KMS-11 (cell line): ENCODE data around the gene C1orf116.

Experiments
- H2AFZ ChIP-seq: fragments of 200-600 bp; sonication (generic); 2 replicates; pipeline ENCODE4 v1.6.1; 2016; ENCODE audit warnings: antibody characterized with exemption, mixed run types, low read depth
- H3K27ac ChIP-seq: fragments of 200-600 bp; sonication (generic); 2 replicates; pipeline ENCODE4 v1.6.1; 2016; ENCODE audit warnings: mild to moderate bottlenecking, mixed run types
- H3K27me3 ChIP-seq: fragments of 200-600 bp; sonication (generic); 2 replicates; pipeline ENCODE4 v1.6.1; 2017; ENCODE audit warnings: mild to moderate bottlenecking, low read depth, mixed run types, moderate library complexity; ENCODE audit not compliant: insufficient read depth
- H3K36me3 ChIP-seq: fragments of 200-600 bp; sonication (generic); 2 replicates; pipeline ENCODE4 v1.6.1; 2017; ENCODE audit warnings: mild to moderate bottlenecking, mixed run types; ENCODE audit not compliant: insufficient read depth
- H3K4me1 ChIP-seq: fragments of 200-600 bp; sonication (generic); 2 replicates; pipeline ENCODE4 v1.6.1; 2016; ENCODE audit warnings: mild to moderate bottlenecking, low read depth, mixed run types; ENCODE audit not compliant: poor library complexity, severe bottlenecking
- H3K4me2 ChIP-seq: fragments of 200-600 bp; sonication (generic); 2 replicates; pipeline ENCODE4 v1.7.0; 2016; ENCODE audit warnings: mild to moderate bottlenecking, mixed run types
- H3K4me3 ChIP-seq: fragments of 200-600 bp; sonication (generic); IDR thresholded peaks from 2 replicates; pipeline ENCODE4 v1.6.1; 2017; ENCODE audit warnings: low read depth, low read length, mixed read lengths; ENCODE audit not compliant: insufficient read depth
- H3K79me2 ChIP-seq: fragments of 200-600 bp; sonication (generic); 2 replicates; pipeline ENCODE4 v1.6.1; 2016; ENCODE audit warnings: low read depth, mixed run types; ENCODE audit not compliant: insufficient read depth
- H3K9ac ChIP-seq: fragments of 200-600 bp; sonication (generic); 2 replicates; pipeline ENCODE4 v1.6.1; 2016; ENCODE audit warnings: mild to moderate bottlenecking, mixed run types
- H4K20me1 ChIP-seq: fragments of 200-600 bp; sonication (generic); 2 replicates; pipeline ENCODE4 v1.6.1; 2016; ENCODE audit warnings: mild to moderate bottlenecking, mixed run types; ENCODE audit not compliant: insufficient read depth
- CTCF ChIP-seq: fragments of 200-600 bp; sonication (generic); conservative IDR thresholded peaks from 2 replicates; pipeline ENCODE4 v1.6.1; 2017; ENCODE audit warnings: low read depth, mild to moderate bottlenecking, antibody characterized with exemption, low read length, moderate library complexity, mixed read lengths

Gene C1orf116

GRCh38 chr1:207019161-207019560, 13.4 kb downstream of the C1orf116 start:
- Histone ChIP-seq H2AFZ (no peak overlapping the region), H3K79me2 (no peaks in the 10 kb centered on the region), H3K27me3 (no peaks in the 10 kb centered on the region), H3K4me3 (no peak overlapping the region), H3K27ac (no peak overlapping the region), H3K9ac (no peak overlapping the region), H3K36me3 (no peaks in the 10 kb centered on the region), H3K4me2 (no peak overlapping the region), H3K4me1 (no peaks in the 10 kb centered on the region), H4K20me1 (no peaks in the 10 kb centered on the region)
- TF ChIP-seq CTCF: no peak

GRCh38 chr1:207018707-207019106, 13.8 kb downstream of the C1orf116 start:
- Histone ChIP-seq H3K9ac (no peak overlapping the region), H2AFZ (no peak overlapping the region), H3K27me3 (no peaks in the 10 kb centered on the region), H3K36me3 (no peaks in the 10 kb centered on the region), H3K4me2 (no peak overlapping the region), H3K4me3 (no peak overlapping the region), H3K4me1 (no peaks in the 10 kb centered on the region), H4K20me1 (no peaks in the 10 kb centered on the region), H3K79me2 (no peaks in the 10 kb centered on the region), H3K27ac (no peak overlapping the region)
- TF ChIP-seq CTCF: no peak

- TF ChIP-seq CTCF: no peak
- Histone ChIP-seq H3K27me3 (no peaks in the 10 kb centered on the region), H3K4me1 (no peaks in the 10 kb centered on the region), H3K27ac (no peak overlapping the region), H3K4me3 (no peak overlapping the region), H3K79me2 (no peaks in the 10 kb centered on the region), H3K4me2 (no peak overlapping the region), H4K20me1 (no peaks in the 10 kb centered on the region), H2AFZ (no peak overlapping the region), H3K36me3 (no peaks in the 10 kb centered on the region), H3K9ac (no peak overlapping the region)
Measured at GRCh38 chr1:207017615-207018559, 14.7 kb downstream of the C1orf116 start.

GRCh38 chr1:207015791-207016190, 16.8 kb downstream of the C1orf116 start:
- no peak overlapping the region for H3K4me3 ChIP-seq
- H4K20me1 ChIP-seq: no peaks in the 10 kb centered on the region
- H3K27me3 ChIP-seq: no peaks in the 10 kb centered on the region
- TF ChIP-seq CTCF: no peak
- H3K27ac ChIP-seq: no peak overlapping the region
- no peaks in the 10 kb centered on the region for H3K4me1 ChIP-seq
- H3K79me2 ChIP-seq: no peaks in the 10 kb centered on the region
- no peak overlapping the region for H3K9ac ChIP-seq
- no peaks in the 10 kb centered on the region for H3K36me3 ChIP-seq
- no peak overlapping the region for H2AFZ ChIP-seq
- no peak overlapping the region for H3K4me2 ChIP-seq
